Suprapubic skin (tissue), 4 donors: Measurements from ENCODE around the gene MYO16.

Source experiments
- EP300 ChIP-seq: sonication (generic); formaldehyde crosslinking; IDR thresholded peaks from one replicate; pipeline ENCODE4 v1.6.1; 2017; ENCODE audit warnings: antibody characterized with exemption
- POLR2A ChIP-seq, 2 donors: fragments of 450-650 bp; IDR thresholded peaks; one replicate each; pipeline ENCODE4 v1.6.1; 2017; ENCODE audit warnings: antibody characterized with exemption in 2 of 2, mild to moderate bottlenecking in 2 of 2, moderate library complexity in 2 of 2
- POLR2AphosphoS5 ChIP-seq, 3 donors: sonication (generic); formaldehyde crosslinking; IDR thresholded peaks; one replicate each; pipeline ENCODE4 v1.6.1; 2017; ENCODE audit warnings: antibody characterized with exemption in 3 of 3
- TF ChIP-seq, protein P1 (sequence below), 2 donors: fragments of 200-600 bp in 1 of 2; fragments of 450-650 bp in 1 of 2; sonication (generic) in 1 of 2; IDR thresholded peaks; one replicate each; pipeline ENCODE4 v1.5.1; 2016 to 2019; ENCODE audit warnings: antibody characterized with exemption in 2 of 2, mild to moderate bottlenecking in 1 of 2, moderate library complexity in 1 of 2

DNA sequence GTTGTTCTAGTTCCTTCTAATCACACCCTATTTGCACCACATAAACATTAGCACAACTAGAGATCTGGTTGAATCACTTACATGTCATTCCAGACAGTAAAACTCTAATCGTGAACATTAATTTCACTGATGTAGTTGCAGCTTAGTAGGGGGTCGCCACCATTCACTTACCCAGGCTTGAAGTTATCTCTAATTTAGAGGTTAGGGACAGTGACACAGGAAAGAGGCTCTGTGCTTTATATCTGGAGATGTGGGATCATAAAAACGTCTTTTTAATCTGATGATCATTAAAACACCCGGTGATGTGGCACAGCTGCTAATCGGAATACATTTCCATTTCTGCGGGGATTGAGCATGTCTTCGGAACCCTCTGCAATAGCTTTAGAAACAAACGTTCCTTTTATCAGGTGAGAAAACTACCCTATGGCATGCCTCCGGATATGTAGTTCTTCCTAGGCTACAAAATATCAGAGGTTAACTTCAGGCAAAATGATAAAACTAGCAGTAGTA lies 523.0 kb downstream of the MYO16 start:
- TF ChIP-seq, protein P1, sequence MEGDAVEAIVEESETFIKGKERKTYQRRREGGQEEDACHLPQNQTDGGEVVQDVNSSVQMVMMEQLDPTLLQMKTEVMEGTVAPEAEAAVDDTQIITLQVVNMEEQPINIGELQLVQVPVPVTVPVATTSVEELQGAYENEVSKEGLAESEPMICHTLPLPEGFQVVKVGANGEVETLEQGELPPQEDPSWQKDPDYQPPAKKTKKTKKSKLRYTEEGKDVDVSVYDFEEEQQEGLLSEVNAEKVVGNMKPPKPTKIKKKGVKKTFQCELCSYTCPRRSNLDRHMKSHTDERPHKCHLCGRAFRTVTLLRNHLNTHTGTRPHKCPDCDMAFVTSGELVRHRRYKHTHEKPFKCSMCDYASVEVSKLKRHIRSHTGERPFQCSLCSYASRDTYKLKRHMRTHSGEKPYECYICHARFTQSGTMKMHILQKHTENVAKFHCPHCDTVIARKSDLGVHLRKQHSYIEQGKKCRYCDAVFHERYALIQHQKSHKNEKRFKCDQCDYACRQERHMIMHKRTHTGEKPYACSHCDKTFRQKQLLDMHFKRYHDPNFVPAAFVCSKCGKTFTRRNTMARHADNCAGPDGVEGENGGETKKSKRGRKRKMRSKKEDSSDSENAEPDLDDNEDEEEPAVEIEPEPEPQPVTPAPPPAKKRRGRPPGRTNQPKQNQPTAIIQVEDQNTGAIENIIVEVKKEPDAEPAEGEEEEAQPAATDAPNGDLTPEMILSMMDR (IDR thresholded peaks at IDR 0.05), result no peak
- TF ChIP-seq POLR2AphosphoS5 (IDR thresholded peaks at IDR 0.05) (no peak), POLR2A (IDR thresholded peaks at IDR 0.05) (no peak), EP300 (no peak)
